K562 (cell line): Measurements from ENCODE around the gene FBXO22. TPM values are rescaled to one million over a fixed set of nuclear protein-coding genes. Genes with fewer than 3 reads are reported as not detected.
A peak's percentile ranks its signal among the peaks of the same experiment; 100 is the strongest.

Source experiments
- GATAD2B ChIP-seq: fragments of 450-650 bp; IDR thresholded peaks from 2 replicates; pipeline ENCODE4 v1.6.1; 2017; ENCODE audit warnings: mild to moderate bottlenecking, borderline replicate concordance
- KAT2B ChIP-seq: IDR thresholded peaks from one replicate; pipeline ENCODE4 v1.6.1; 2012; ENCODE audit warnings: low read depth, mild to moderate bottlenecking, control low read depth, inconsistent platforms, low read length, moderate library complexity
- KDM5B ChIP-seq: fragments of 200-600 bp; sonication (generic); IDR thresholded peaks from 2 replicates; pipeline ENCODE4 v1.6.1; 2012; ENCODE audit warnings: low read depth, mild to moderate bottlenecking, moderate library complexity, low read length, control low read depth, inconsistent platforms; ENCODE audit not compliant: insufficient replicate concordance
- PHF8 ChIP-seq: fragments of 200-600 bp; sonication (generic); IDR thresholded peaks from 2 replicates; pipeline ENCODE4 v1.6.1; 2012; ENCODE audit warnings: mixed run types, mild to moderate bottlenecking, inconsistent platforms, low read length, moderate library complexity, borderline replicate concordance
- PTRF ChIP-seq: fragments of 450-650 bp; IDR thresholded peaks from 2 replicates; pipeline ENCODE4 v1.6.1; 2016; ENCODE audit warnings: mild to moderate bottlenecking, missing genetic modification characterization, missing compliant biosample characterization
- SAFB2 ChIP-seq: fragments of 200-400 bp; formaldehyde crosslinking; IDR thresholded peaks from 2 replicates; pipeline ENCODE4 v1.6.1; 2018; ENCODE audit warnings: borderline replicate concordance, low read length, low read depth, moderate library complexity; ENCODE audit not compliant: severe bottlenecking
- SMARCA4 ChIP-seq: fragments of 450-650 bp; IDR thresholded peaks from 2 replicates; pipeline ENCODE4 v1.6.1; 2016
- SMC3 ChIP-seq: conservative IDR thresholded peaks from 2 replicates; pipeline ENCODE4 v1.6.1; 2011; ENCODE audit warnings: low read depth, low read length, improper control_type of control experiment; ENCODE audit not compliant: insufficient read depth
- TOE1 ChIP-seq, 2 experiments: fragments of 450-650 bp in 1 of 2; sonication (generic) in 1 of 2; formaldehyde crosslinking in 1 of 2; IDR thresholded peaks; 2 replicates each; pipeline versions ENCODE4 v1.7.1 to v1.8.0; 2016 to 2022; ENCODE audit warnings: borderline replicate concordance in 2 of 2, mild to moderate bottlenecking in 2 of 2, antibody characterized with exemption in 1 of 2, inconsistent platforms in 1 of 2, low read depth in 1 of 2, missing genetic modification reagents in 1 of 2, moderate library complexity in 1 of 2
- ZNF766 ChIP-seq: fragments of 200-800 bp; sonication (Bioruptor generic); conservative IDR thresholded peaks from 2 replicates; pipeline ENCODE4 v1.6.1; 2016; ENCODE audit warnings: missing genetic modification characterization, missing compliant biosample characterization
- polyA plus RNA-seq, 8 experiments: library from polyadenylated mRNA; depleted of rRNA in 4 of 8; stranded (reverse) in 5 of 8; unstranded in 3 of 8; fragments of >200 nt; fragmentation: Nextera tagmentation in 2 of 8; fragmentation: Illumina TruSeq in 1 of 8; extraction: Ambion mirVana in 2 of 8; extraction: Trizol in 1 of 8; gene quantifications; 2 replicates each; pipeline versions ENCODE4 v1.2.1 to v1.2.3, GENCODE V29; 2011 to 2014; ENCODE audit warnings: inconsistent platforms in 1 of 8, missing spikeins in 1 of 8
- total RNA-seq, 7 experiments: library from RNA; depleted of rRNA in 6 of 7; stranded (reverse); fragments of >200 nt in 6 of 7; fragmentation: Illumina TruSeq in 2 of 7; extraction: Trizol in 2 of 7; gene quantifications; 2 replicates each; pipeline versions ENCODE4 v1.2.1 to v1.2.3, GENCODE V29; 2011 to 2021; ENCODE audit warnings: low replicate concordance in 1 of 7
- TF ChIP-seq, protein P1 (sequence below): fragments of 250-450 bp; sonication (Bioruptor Pico); IDR thresholded peaks from 2 replicates; pipeline ENCODE4 v1.8.0; 2022; ENCODE audit warnings: inconsistent platforms, mild to moderate bottlenecking, moderate library complexity, borderline replicate concordance
- TF ChIP-seq, protein P2 (sequence below): fragments of 150-350 bp; conservative IDR thresholded peaks from 2 replicates; pipeline ENCODE4 v1.6.1; 2014; ENCODE audit warnings: low read length
- TF ChIP-seq, protein P3 (sequence below): fragments of 450-650 bp; formaldehyde crosslinking; IDR thresholded peaks from 2 replicates; pipeline ENCODE4 v1.4.0; 2020; ENCODE audit warnings: mild to moderate bottlenecking
- TF ChIP-seq, protein P4 (sequence below): sonication (generic); formaldehyde crosslinking; IDR thresholded peaks from 2 replicates; pipeline ENCODE4 v1.8.0; 2022; ENCODE audit warnings: mild to moderate bottlenecking, low read depth, missing genetic modification reagents
- TF ChIP-seq, protein P5 (sequence below), 2 experiments: fragments of 150-350 bp in 1 of 2; IDR thresholded peaks; 2 replicates each; pipeline ENCODE4 v1.6.1; 2012 to 2016; ENCODE audit warnings: low read depth in 2 of 2, low read length in 2 of 2, mild to moderate bottlenecking in 1 of 2, moderate library complexity in 1 of 2

Gene FBXO22
- total and polyA plus RNA-seq, 9 of the 15 experiments (the other 6 are each of a cell fraction or from before 2014, with no cell fraction given) = 24.4 to 99.4 (median 66.5) TPM

DNA sequence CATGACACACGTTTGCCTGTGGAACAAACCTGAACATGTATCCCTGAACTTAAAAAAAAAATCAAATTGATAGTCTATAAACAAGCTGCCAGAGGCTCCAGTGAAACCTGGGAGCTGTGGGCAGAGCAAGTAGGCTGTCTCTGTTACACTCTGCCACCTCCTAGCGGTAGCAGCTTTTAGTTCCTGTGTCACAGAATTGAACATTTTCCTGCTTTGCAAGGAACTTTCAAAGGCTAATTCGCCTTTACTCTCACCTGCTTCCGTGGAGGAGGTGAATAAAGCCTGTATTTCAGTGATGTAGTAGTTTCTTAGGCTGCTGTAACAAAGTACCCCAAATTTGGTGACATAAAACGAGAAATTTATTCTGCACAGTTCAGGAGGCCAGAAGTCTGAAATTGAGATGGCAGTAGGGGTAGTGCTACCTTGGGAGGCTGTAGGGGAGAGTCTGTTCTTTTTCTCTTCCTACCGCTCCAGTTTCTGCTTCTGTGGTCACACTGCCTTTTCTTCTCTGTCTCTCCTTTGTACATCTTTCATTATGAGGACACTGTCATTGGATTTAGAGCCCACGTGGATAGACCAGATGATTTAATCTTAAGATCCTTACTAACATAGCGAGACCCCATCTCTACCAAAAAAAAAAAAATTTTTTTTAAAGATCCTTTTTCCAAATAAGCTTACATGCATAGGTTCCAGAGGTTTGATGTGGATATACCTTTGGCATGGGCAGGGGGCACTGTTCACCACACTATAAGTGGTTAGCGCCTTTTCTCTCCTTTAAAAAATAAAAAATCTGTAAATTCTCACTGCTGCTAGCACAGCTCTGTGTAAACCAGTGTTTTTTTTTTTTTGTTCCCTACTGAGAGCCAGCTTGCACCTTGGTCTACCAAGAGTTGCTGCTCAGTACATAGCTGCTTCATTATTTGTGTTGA is 25.3 kb downstream of the FBXO22 start (continued):
- TF ChIP-seq ZNF766 (CRISPR knock-in tag) (no peak), SMARCA4 (peak; percentile 51; the same call in 1 of the 2 replicates), KAT2B (no peak), GATAD2B (no peak), TOE1 (IDR thresholded peaks at IDR 0.05; ENCODE audit: borderline replicate concordance) (no peak), TOE1 (CRISPR knock-in tag; IDR thresholded peaks at IDR 0.05; ENCODE audit: borderline replicate concordance, low read depth) (no peak), PHF8 (no peak), KDM5B (no peak), SAFB2 (no peak), SMC3 (peak; percentile 44), PTRF (tag) (no peak)
- TF ChIP-seq, protein P1, sequence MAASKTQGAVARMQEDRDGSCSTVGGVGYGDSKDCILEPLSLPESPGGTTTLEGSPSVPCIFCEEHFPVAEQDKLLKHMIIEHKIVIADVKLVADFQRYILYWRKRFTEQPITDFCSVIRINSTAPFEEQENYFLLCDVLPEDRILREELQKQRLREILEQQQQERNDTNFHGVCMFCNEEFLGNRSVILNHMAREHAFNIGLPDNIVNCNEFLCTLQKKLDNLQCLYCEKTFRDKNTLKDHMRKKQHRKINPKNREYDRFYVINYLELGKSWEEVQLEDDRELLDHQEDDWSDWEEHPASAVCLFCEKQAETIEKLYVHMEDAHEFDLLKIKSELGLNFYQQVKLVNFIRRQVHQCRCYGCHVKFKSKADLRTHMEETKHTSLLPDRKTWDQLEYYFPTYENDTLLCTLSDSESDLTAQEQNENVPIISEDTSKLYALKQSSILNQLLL (CRISPR knock-in tag) = no peak
- TF ChIP-seq, protein P2, sequence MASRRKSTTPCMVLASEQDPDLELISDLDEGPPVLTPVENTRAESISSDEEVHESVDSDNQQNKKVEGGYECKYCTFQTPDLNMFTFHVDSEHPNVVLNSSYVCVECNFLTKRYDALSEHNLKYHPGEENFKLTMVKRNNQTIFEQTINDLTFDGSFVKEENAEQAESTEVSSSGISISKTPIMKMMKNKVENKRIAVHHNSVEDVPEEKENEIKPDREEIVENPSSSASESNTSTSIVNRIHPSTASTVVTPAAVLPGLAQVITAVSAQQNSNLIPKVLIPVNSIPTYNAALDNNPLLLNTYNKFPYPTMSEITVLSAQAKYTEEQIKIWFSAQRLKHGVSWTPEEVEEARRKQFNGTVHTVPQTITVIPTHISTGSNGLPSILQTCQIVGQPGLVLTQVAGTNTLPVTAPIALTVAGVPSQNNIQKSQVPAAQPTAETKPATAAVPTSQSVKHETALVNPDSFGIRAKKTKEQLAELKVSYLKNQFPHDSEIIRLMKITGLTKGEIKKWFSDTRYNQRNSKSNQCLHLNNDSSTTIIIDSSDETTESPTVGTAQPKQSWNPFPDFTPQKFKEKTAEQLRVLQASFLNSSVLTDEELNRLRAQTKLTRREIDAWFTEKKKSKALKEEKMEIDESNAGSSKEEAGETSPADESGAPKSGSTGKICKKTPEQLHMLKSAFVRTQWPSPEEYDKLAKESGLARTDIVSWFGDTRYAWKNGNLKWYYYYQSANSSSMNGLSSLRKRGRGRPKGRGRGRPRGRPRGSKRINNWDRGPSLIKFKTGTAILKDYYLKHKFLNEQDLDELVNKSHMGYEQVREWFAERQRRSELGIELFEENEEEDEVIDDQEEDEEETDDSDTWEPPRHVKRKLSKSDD = no peak
- TF ChIP-seq, protein P3, sequence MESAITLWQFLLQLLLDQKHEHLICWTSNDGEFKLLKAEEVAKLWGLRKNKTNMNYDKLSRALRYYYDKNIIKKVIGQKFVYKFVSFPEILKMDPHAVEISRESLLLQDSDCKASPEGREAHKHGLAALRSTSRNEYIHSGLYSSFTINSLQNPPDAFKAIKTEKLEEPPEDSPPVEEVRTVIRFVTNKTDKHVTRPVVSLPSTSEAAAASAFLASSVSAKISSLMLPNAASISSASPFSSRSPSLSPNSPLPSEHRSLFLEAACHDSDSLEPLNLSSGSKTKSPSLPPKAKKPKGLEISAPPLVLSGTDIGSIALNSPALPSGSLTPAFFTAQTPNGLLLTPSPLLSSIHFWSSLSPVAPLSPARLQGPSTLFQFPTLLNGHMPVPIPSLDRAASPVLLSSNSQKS = no peak
- TF ChIP-seq, protein P4, sequence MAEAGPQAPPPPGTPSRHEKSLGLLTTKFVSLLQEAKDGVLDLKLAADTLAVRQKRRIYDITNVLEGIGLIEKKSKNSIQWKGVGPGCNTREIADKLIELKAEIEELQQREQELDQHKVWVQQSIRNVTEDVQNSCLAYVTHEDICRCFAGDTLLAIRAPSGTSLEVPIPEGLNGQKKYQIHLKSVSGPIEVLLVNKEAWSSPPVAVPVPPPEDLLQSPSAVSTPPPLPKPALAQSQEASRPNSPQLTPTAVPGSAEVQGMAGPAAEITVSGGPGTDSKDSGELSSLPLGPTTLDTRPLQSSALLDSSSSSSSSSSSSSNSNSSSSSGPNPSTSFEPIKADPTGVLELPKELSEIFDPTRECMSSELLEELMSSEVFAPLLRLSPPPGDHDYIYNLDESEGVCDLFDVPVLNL (CRISPR knock-in tag) = no peak
- TF ChIP-seq, protein P5, sequence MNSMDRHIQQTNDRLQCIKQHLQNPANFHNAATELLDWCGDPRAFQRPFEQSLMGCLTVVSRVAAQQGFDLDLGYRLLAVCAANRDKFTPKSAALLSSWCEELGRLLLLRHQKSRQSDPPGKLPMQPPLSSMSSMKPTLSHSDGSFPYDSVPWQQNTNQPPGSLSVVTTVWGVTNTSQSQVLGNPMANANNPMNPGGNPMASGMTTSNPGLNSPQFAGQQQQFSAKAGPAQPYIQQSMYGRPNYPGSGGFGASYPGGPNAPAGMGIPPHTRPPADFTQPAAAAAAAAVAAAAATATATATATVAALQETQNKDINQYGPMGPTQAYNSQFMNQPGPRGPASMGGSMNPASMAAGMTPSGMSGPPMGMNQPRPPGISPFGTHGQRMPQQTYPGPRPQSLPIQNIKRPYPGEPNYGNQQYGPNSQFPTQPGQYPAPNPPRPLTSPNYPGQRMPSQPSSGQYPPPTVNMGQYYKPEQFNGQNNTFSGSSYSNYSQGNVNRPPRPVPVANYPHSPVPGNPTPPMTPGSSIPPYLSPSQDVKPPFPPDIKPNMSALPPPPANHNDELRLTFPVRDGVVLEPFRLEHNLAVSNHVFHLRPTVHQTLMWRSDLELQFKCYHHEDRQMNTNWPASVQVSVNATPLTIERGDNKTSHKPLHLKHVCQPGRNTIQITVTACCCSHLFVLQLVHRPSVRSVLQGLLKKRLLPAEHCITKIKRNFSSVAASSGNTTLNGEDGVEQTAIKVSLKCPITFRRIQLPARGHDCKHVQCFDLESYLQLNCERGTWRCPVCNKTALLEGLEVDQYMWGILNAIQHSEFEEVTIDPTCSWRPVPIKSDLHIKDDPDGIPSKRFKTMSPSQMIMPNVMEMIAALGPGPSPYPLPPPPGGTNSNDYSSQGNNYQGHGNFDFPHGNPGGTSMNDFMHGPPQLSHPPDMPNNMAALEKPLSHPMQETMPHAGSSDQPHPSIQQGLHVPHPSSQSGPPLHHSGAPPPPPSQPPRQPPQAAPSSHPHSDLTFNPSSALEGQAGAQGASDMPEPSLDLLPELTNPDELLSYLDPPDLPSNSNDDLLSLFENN (IDR thresholded peaks at IDR 0.05; ENCODE audit: low read depth in 2 of 2, low read length in 2 of 2) = no peak
